PC-3 (cell line): ENCODE measurements around the gene TMEM212.

Source experiments
- EZH2 ChIP-seq: fragments of 300-600 bp; sonication (generic); IDR thresholded peaks from one replicate; pipeline ENCODE4 v1.6.1; 2017; ENCODE audit warnings: antibody characterized with exemption, mild to moderate bottlenecking, low read length; ENCODE audit not compliant: unreplicated experiment
- EZH2phosphoT487 ChIP-seq: fragments of 300-600 bp; sonication (generic); IDR thresholded peaks from 2 replicates; pipeline ENCODE4 v1.6.1; 2018; ENCODE audit warnings: mild to moderate bottlenecking, antibody characterized with exemption, low read length, borderline replicate concordance
- TF ChIP-seq, protein P1 (sequence below): fragments of 300-600 bp; sonication (generic); conservative IDR thresholded peaks from 2 replicates; pipeline ENCODE4 v1.5.1; 2017; ENCODE audit warnings: antibody characterized with exemption, low read depth, mild to moderate bottlenecking, low read length

DNA sequence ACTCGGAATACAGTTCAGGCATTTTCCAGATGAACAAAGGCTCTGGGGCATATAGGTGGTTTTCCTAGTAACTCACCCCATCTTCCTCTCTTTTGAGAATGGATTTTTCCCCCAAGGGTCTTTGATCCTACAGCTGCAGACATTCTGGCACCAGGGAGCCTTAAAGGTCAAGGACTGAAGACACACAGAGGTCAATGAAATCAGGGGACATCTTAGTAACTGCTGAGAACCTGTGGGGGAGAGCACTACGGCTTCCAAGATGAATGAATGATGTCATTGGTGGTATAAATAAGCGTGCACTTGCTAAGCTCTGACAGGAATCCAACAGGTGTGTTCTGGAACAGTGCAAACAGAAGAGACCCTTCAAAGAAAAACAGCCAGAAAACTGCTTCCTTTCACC is 36.3 kb downstream of the TMEM212 start:
- TF ChIP-seq, protein P1, sequence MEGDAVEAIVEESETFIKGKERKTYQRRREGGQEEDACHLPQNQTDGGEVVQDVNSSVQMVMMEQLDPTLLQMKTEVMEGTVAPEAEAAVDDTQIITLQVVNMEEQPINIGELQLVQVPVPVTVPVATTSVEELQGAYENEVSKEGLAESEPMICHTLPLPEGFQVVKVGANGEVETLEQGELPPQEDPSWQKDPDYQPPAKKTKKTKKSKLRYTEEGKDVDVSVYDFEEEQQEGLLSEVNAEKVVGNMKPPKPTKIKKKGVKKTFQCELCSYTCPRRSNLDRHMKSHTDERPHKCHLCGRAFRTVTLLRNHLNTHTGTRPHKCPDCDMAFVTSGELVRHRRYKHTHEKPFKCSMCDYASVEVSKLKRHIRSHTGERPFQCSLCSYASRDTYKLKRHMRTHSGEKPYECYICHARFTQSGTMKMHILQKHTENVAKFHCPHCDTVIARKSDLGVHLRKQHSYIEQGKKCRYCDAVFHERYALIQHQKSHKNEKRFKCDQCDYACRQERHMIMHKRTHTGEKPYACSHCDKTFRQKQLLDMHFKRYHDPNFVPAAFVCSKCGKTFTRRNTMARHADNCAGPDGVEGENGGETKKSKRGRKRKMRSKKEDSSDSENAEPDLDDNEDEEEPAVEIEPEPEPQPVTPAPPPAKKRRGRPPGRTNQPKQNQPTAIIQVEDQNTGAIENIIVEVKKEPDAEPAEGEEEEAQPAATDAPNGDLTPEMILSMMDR, result no peak
- TF ChIP-seq EZH2 (no peak), EZH2phosphoT487 (no peak)
